Measurements from ENCODE around the gene OTX1. TPM values are rescaled to one million over a fixed set of nuclear protein-coding genes. Genes with fewer than 3 reads are reported as not detected.

OTX1 gene
- total and polyA plus RNA-seq, 2 of the 8 experiments (the other 6 are each of a cell fraction or from before 2014, with no cell fraction given): 0.24 to 3.3 TPM

GRCh38 chr2:63055226-63056106 lies 4.8 kb downstream of the OTX1 start (continued):
- TF ChIP-seq CHD7 (IDR thresholded peaks at IDR 0.05; ENCODE audit: insufficient replicate concordance, low read length): no peak
- TF ChIP-seq POU5F1 (IDR thresholded peaks at IDR 0.05; ENCODE audit: low read depth, low read length): no peak
- no peak for TF ChIP-seq SIRT6 (IDR thresholded peaks at IDR 0.05; ENCODE audit: low read length)
- TF ChIP-seq CBX8 (IDR thresholded peaks at IDR 0.05; ENCODE audit: borderline replicate concordance, low read depth, low read length): no peak
- peak; percentile 91 for TF ChIP-seq SUZ12 (IDR thresholded peaks at IDR 0.05; ENCODE audit: low read length)
- TF ChIP-seq MAX (IDR thresholded peaks at IDR 0.05): peak; percentile 68
- no peak for TF ChIP-seq EP300 (IDR thresholded peaks at IDR 0.05; ENCODE audit: borderline replicate concordance in 1 of 2, low read depth in 2 of 2, low read length in 2 of 2)
- TF ChIP-seq ASH2L (IDR thresholded peaks at IDR 0.05; ENCODE audit: low read length): peak; percentile 51
- TF ChIP-seq POLR2A (IDR thresholded peaks at IDR 0.05; ENCODE audit: control extremely low read depth in 1 of 2, low read depth in 2 of 2, low read length in 2 of 2): no peak
- TF ChIP-seq JUN (IDR thresholded peaks at IDR 0.05; ENCODE audit: low read depth, low read length): no peak

All from H1 (cell line).